Neural crest cell (in vitro differentiated cells): ENCODE measurements around the gene SHMT2. TPM values are rescaled to one million over a fixed set of nuclear protein-coding genes. Genes with fewer than 3 reads are reported as not detected.

Experiments
- DNase-seq: peaks from one replicate; pipeline ENCODE4 v3.0.0; 2021; ENCODE audit warnings: low read depth, mixed read lengths, low spot score
- H3K27ac Mint-ChIP-seq: one replicate; pipeline ENCODE4 v1.8.0; 2021; ENCODE audit warnings: mild to moderate bottlenecking, mixed read lengths; ENCODE audit not compliant: unreplicated experiment
- H3K27me3 Mint-ChIP-seq: 2 replicates; pipeline ENCODE4 v1.8.0; 2021; ENCODE audit warnings: low read depth, mild to moderate bottlenecking, mixed read lengths
- H3K36me3 Mint-ChIP-seq: 2 replicates; pipeline ENCODE4 v1.8.0; 2021; ENCODE audit warnings: low read depth, mild to moderate bottlenecking, mixed read lengths
- H3K4me1 Mint-ChIP-seq: 2 replicates; pipeline ENCODE4 v1.8.0; 2021; ENCODE audit warnings: mixed read lengths
- H3K4me3 Mint-ChIP-seq: one replicate; pipeline ENCODE4 v1.8.0; 2021; ENCODE audit warnings: mild to moderate bottlenecking, mixed read lengths
- H3K9me3 Mint-ChIP-seq: 2 replicates; pipeline ENCODE4 v1.8.0; 2021; ENCODE audit warnings: mixed read lengths
- CTCF ChIP-seq: fragments of 200-600 bp; sonication (generic); conservative IDR thresholded peaks from 2 replicates; pipeline ENCODE4 v1.5.0; 2021; ENCODE audit warnings: antibody characterized with exemption, mild to moderate bottlenecking
- long read RNA-seq: library from polyadenylated mRNA; unstranded; transcript quantifications from one replicate; pipeline ENCODE4 v2.0.0, GENCODE V29; 2020
- total RNA-seq: library from RNA; stranded (reverse); gene quantifications from 2 replicates; pipeline ENCODE4 v1.2.1, GENCODE V29; 2021

SHMT2 gene
- 225 and 230 TPM in 2 replicates for total RNA-seq
- long read RNA-seq, transcript SHMT2-201 (12 exons, 2,537 nt): major isoform, 358 of 416 reads
- long read RNA-seq, partial matches to known transcripts: 28 of 416 reads
- long read RNA-seq, other reads (novel, unspliced or antisense): 21 of 416 reads

GRCh38 chr12:57229634-57230380, at the start of gene SHMT2:
SHMT2 (plus strand) TSS chr12:57229711; CDS start chr12:57229779, 68 bp downstream.
- peak; percentile 93 for DNase-seq
- peaks cover 49% of the 10 kb centered on the region for H3K27me3 Mint-ChIP-seq
- peaks cover 51% of the 10 kb centered on the region for H3K4me1 Mint-ChIP-seq
- H3K9me3 Mint-ChIP-seq: no peaks in the 10 kb centered on the region
- H3K27ac Mint-ChIP-seq: peak within 1 kb of the TSS; percentile 98
- TF ChIP-seq CTCF: no peak
- H3K4me3 Mint-ChIP-seq: peak within 1 kb of the TSS; percentile 98
- H3K36me3 Mint-ChIP-seq: peaks cover 22% of the 10 kb centered on the region

- H3K4me1 Mint-ChIP-seq: peaks cover 6% of the 10 kb centered on the region
- no peak for TF ChIP-seq CTCF
- no peak overlapping the region for H3K27ac Mint-ChIP-seq
- no peak overlapping the region for H3K4me3 Mint-ChIP-seq
- H3K36me3 Mint-ChIP-seq: peaks cover 12% of the 10 kb centered on the region
- H3K9me3 Mint-ChIP-seq: no peaks in the 10 kb centered on the region
- H3K27me3 Mint-ChIP-seq: no peaks in the 10 kb centered on the region
- DNase-seq: no peak
Observed at GRCh38 chr12:57180321-57180989, 49.1 kb upstream of the SHMT2 start.

- no peaks in the 10 kb centered on the region for H3K9me3 Mint-ChIP-seq
- peaks cover 6% of the 10 kb centered on the region for H3K4me1 Mint-ChIP-seq
- no peaks in the 10 kb centered on the region for H3K27me3 Mint-ChIP-seq
- peaks cover 12% of the 10 kb centered on the region for H3K36me3 Mint-ChIP-seq
- no peak overlapping the region for H3K4me3 Mint-ChIP-seq
- no peak for DNase-seq
- no peak overlapping the region for H3K27ac Mint-ChIP-seq
- TF ChIP-seq CTCF: no peak
Observed at GRCh38 chr12:57181072-57181471, 48.4 kb upstream of the SHMT2 start.

GRCh38 chr12:57181561-57182155, 47.9 kb upstream of the SHMT2 start:
- Mint-ChIP-seq H3K36me3 (peaks cover 9% of the 10 kb centered on the region), H3K4me1 (peaks cover 6% of the 10 kb centered on the region), H3K4me3 (no peak overlapping the region), H3K27me3 (no peaks in the 10 kb centered on the region), H3K27ac (no peak overlapping the region), H3K9me3 (no peaks in the 10 kb centered on the region)
- no peak for DNase-seq
- no peak for TF ChIP-seq CTCF

- peaks cover 9% of the 10 kb centered on the region for H3K36me3 Mint-ChIP-seq
- peak overlapping the region; percentile 85 for H3K27ac Mint-ChIP-seq
- peak; percentile 85 for DNase-seq
- no peaks in the 10 kb centered on the region for H3K27me3 Mint-ChIP-seq
- H3K9me3 Mint-ChIP-seq: no peaks in the 10 kb centered on the region
- peaks cover 6% of the 10 kb centered on the region for H3K4me1 Mint-ChIP-seq
- peak; percentile 91 for TF ChIP-seq CTCF
- no peak overlapping the region for H3K4me3 Mint-ChIP-seq
Observed at GRCh38 chr12:57182918-57183575, 46.5 kb upstream of the SHMT2 start.
